K562 (cell line): ENCODE results near the gene FAM107B. TPM values are rescaled to one million over a fixed set of nuclear protein-coding genes. Genes with fewer than 3 reads are reported as not detected.

Experiments used
- ATAC-seq: fragments of 200-7000 bp; cut with Tn5 transposase; 3 replicates; pipeline ENCODE4 v1.9.1; 2020; ENCODE audit warnings: moderate library complexity
- BruUV-seq: library from RNA; stranded (reverse); fragments of 400-500 nt; replicated peaks from 2 replicates; lab custom pipeline; 2021; lab: Mats Ljungman, UMichigan
- CTCF ChIA-PET: fragments of 300-600 bp; formaldehyde crosslinking; extraction: SDS; loops from one replicate; lab custom pipeline; 2021; ENCODE audit warnings: low intra/inter-chr PET ratio; lab: Yijun Ruan, JAX
- POLR2A ChIA-PET: fragments of 300-600, 350-650 bp; sonication (Branson Sonifier 250); formaldehyde crosslinking; extraction: SDS; loops from one replicate; lab custom pipeline; 2021; ENCODE audit warnings: antibody characterized with exemption, inconsistent platforms; lab: Yijun Ruan, JAX
- DNase-seq, 4 experiments: peaks; one replicate each; pipeline versions ENCODE4 v3.0.0 to v3.0.0-alpha.2; 2011 to 2018; ENCODE audit warnings: low spot score in 3 of 4, mixed read lengths in 3 of 4; ENCODE audit errors: extremely low read depth in 1 of 4
- FAIRE-seq: peaks from 2 replicates; lab custom pipeline; 2011; peaks lifted over from hg19 to GRCh38; lab: Jason Lieb, UNC
- H2AFZ ChIP-seq: 2 replicates; pipeline ENCODE4 v1.6.0; 2011; ENCODE audit warnings: low read depth, low read length, control low read depth, inconsistent platforms
- H3K27ac ChIP-seq: fragments of 200-600 bp; 3 replicates; pipeline ENCODE4 v1.8.0; 2011; ENCODE audit warnings: low read depth, mild to moderate bottlenecking, control low read depth, inconsistent platforms, low read length, moderate library complexity, mixed read lengths; ENCODE audit errors: extremely low read depth
- H3K27me3 ChIP-seq, 2 experiments: fragments of 300-600 bp in 1 of 2; 2 replicates in 1 of 2; 3 replicates in 1 of 2; pipeline versions ENCODE4 v1.6.0 to v1.8.0; 2011; ENCODE audit warnings: inconsistent platforms in 2 of 2, low read length in 2 of 2, mild to moderate bottlenecking in 1 of 2, mixed read lengths in 1 of 2, moderate library complexity in 1 of 2; ENCODE audit not compliant: control insufficient read depth in 2 of 2, insufficient read depth in 2 of 2
- H3K36me3 ChIP-seq: fragments of 300-600 bp; 3 replicates; pipeline ENCODE4 v1.8.0; 2011; ENCODE audit warnings: mild to moderate bottlenecking, low read length, inconsistent platforms; ENCODE audit not compliant: control insufficient read depth, insufficient read depth
- H3K4me1 ChIP-seq, 2 experiments: fragments of 200-600 bp in 1 of 2; replicated peaks in 1 of 2; 2 replicates in 1 of 2; 3 replicates in 1 of 2; pipeline versions ENCODE4 v1.5.1 to v1.8.0; 2011; ENCODE audit warnings: inconsistent platforms in 2 of 2, low read length in 2 of 2, mild to moderate bottlenecking in 1 of 2, mixed read lengths in 1 of 2, moderate library complexity in 1 of 2; ENCODE audit not compliant: control insufficient read depth in 2 of 2, insufficient read depth in 2 of 2
- H3K4me2 ChIP-seq: 2 replicates; pipeline ENCODE4 v1.6.1; 2011; ENCODE audit warnings: low read length, control low read depth, inconsistent platforms, mixed read lengths; ENCODE audit not compliant: insufficient read depth
- H3K4me3 ChIP-seq: fragments of 200-600 bp; sonication (generic), shearing (Covaris generic); 2 replicates; pipeline ENCODE4 v1.5.1; 2016; ENCODE audit warnings: control low read depth, inconsistent platforms
- H3K79me2 ChIP-seq: fragments of 200-600 bp; 3 replicates; pipeline ENCODE4 v1.8.0; 2011; ENCODE audit warnings: low read length, inconsistent platforms; ENCODE audit not compliant: control insufficient read depth, insufficient read depth
- H3K9ac ChIP-seq, 2 experiments: 2 replicates each; pipeline versions ENCODE4 v1.6.0 to v1.6.1; 2011; ENCODE audit warnings: low read depth in 2 of 2, low read length in 2 of 2, control low read depth in 1 of 2, inconsistent platforms in 1 of 2, mild to moderate bottlenecking in 1 of 2, mixed read lengths in 1 of 2; ENCODE audit not compliant: insufficient read depth in 1 of 2
- H3K9me1 ChIP-seq: one replicate; pipeline ENCODE4 v1.6.0; 2011; ENCODE audit warnings: inconsistent platforms, mild to moderate bottlenecking, low read length, moderate library complexity; ENCODE audit not compliant: control insufficient read depth, insufficient read depth
- H3K9me3 ChIP-seq: replicated peaks from 2 replicates; pipeline ENCODE4 v1.5.1; 2011; ENCODE audit warnings: low read depth, low read length, inconsistent platforms; ENCODE audit not compliant: control insufficient read depth, insufficient read depth
- H4K20me1 ChIP-seq: replicated peaks from 2 replicates; pipeline ENCODE4 v1.6.1; 2011; ENCODE audit warnings: low read length, inconsistent platforms, mixed read lengths; ENCODE audit not compliant: control insufficient read depth, insufficient read depth
- DMBX1 ChIP-seq: fragments of 250-450 bp; sonication (Bioruptor Pico); IDR thresholded peaks from 2 replicates; pipeline ENCODE4 v1.8.0; 2022; ENCODE audit warnings: inconsistent platforms, mild to moderate bottlenecking, moderate library complexity, borderline replicate concordance
- DNMT1 ChIP-seq: fragments of 450-650 bp; IDR thresholded peaks from 2 replicates; pipeline ENCODE4 v1.6.1; 2016; ENCODE audit warnings: antibody characterized with exemption, mild to moderate bottlenecking
- EHMT2 ChIP-seq: fragments of 450-650 bp; IDR thresholded peaks from 2 replicates; pipeline ENCODE4 v1.6.1; 2018; ENCODE audit warnings: antibody characterized with exemption
- PTTG1 ChIP-seq: fragments of 450-650 bp; IDR thresholded peaks from 2 replicates; pipeline ENCODE4 v1.6.1; 2016; ENCODE audit warnings: low read depth, mild to moderate bottlenecking, missing genetic modification characterization, missing compliant biosample characterization
- WGBS: fragments of 100-300 bp; shearing (Covaris generic); methylation state at CpG from one replicate; pipeline ENCODE4 v1.1.6; 2016; ENCODE audit warnings: low coverage, mixed read lengths; ENCODE audit not compliant: insufficient coverage; ENCODE audit errors: missing lambda C conversion rate; 5-methylcytosine and 5-hydroxymethylcytosine counted together
- in situ Hi-C: fragments of 300-500 bp; cut with MboI; formaldehyde crosslinking; loops from 4 replicates; pipeline ENCODE4 v1.15.0; 2018; ENCODE audit warnings: inconsistent platforms, mixed read lengths
- intact Hi-C: fragments of 100-400 bp; cut with micrococcal nuclease; formaldehyde crosslinking; loops from 2 replicates; pipeline ENCODE4 v1.14.2; 2022
- polyA plus RNA-seq, 8 experiments: library from polyadenylated mRNA; depleted of rRNA in 4 of 8; stranded (reverse) in 5 of 8; unstranded in 3 of 8; fragments of >200 nt; fragmentation: Nextera tagmentation in 2 of 8; fragmentation: Illumina TruSeq in 1 of 8; extraction: Ambion mirVana in 2 of 8; extraction: Trizol in 1 of 8; gene quantifications; 2 replicates each; pipeline versions ENCODE4 v1.2.1 to v1.2.3, GENCODE V29; 2011 to 2014; ENCODE audit warnings: inconsistent platforms in 1 of 8, missing spikeins in 1 of 8
- total RNA-seq, 7 experiments: library from RNA; depleted of rRNA in 6 of 7; stranded (reverse); fragments of >200 nt in 6 of 7; fragmentation: Illumina TruSeq in 2 of 7; extraction: Trizol in 2 of 7; gene quantifications; 2 replicates each; pipeline versions ENCODE4 v1.2.1 to v1.2.3, GENCODE V29; 2011 to 2021; ENCODE audit warnings: low replicate concordance in 1 of 7
- TF ChIP-seq, protein P1 (sequence below): fragments of 450-650 bp; IDR thresholded peaks from 2 replicates; pipeline ENCODE4 v1.6.1; 2018; ENCODE audit not compliant: partially characterized antibody
- TF ChIP-seq, protein P2 (sequence below): sonication (generic); formaldehyde crosslinking; IDR thresholded peaks from 2 replicates; pipeline ENCODE4 v1.8.0; 2022; ENCODE audit warnings: mild to moderate bottlenecking, missing genetic modification reagents

Gene FAM107B
- total and polyA plus RNA-seq, 9 of the 15 experiments (the other 6 are each of a cell fraction or from before 2014, with no cell fraction given) = 0.40 to 2.8 (median 1.4) TPM

DNA sequence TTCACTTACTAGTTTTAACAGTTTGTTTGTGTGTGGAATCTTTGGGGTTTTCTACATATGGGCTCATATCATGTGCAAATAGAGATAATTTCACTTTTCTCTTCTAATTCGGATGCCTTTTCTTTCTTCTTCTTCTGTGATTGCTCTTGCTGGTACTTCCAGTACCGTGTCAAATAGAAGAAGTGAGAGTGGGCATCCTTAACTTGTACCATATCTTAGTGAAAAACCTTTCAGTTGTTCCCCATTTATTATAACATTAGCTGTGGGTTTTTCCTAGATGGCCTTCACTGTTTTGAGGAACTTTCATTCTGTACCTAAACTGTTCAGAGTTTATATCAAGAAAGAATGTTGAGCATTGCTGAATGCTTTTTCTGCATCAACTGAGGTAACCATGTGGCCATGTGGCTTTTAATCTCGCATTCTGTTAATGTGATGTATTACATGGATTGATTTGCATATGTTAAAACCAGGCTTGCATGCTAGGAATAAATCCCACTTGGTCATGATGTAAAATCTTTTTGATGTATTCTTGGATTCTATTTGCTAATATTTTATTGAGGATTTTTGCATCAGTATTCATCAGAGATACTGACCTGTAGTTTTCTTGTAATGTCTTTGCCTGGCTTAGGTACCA, 78.7 kb downstream of the FAM107B start (continued):
- TF ChIP-seq, protein P1, sequence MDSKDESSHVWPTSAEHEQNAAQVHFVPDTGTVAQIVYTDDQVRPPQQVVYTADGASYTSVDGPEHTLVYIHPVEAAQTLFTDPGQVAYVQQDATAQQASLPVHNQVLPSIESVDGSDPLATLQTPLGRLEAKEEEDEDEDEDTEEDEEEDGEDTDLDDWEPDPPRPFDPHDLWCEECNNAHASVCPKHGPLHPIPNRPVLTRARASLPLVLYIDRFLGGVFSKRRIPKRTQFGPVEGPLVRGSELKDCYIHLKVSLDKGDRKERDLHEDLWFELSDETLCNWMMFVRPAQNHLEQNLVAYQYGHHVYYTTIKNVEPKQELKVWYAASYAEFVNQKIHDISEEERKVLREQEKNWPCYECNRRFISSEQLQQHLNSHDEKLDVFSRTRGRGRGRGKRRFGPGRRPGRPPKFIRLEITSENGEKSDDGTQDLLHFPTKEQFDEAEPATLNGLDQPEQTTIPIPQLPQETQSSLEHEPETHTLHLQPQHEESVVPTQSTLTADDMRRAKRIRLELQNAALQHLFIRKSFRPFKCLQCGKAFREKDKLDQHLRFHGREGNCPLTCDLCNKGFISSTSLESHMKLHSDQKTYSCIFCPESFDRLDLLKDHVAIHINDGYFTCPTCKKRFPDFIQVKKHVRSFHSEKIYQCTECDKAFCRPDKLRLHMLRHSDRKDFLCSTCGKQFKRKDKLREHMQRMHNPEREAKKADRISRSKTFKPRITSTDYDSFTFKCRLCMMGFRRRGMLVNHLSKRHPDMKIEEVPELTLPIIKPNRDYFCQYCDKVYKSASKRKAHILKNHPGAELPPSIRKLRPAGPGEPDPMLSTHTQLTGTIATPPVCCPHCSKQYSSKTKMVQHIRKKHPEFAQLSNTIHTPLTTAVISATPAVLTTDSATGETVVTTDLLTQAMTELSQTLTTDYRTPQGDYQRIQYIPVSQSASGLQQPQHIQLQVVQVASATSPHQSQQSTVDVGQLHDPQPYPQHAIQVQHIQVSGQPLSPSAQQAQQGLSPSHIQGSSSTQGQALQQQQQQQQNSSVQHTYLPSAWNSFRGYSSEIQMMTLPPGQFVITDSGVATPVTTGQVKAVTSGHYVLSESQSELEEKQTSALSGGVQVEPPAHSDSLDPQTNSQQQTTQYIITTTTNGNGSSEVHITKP = no peak
- TF ChIP-seq EHMT2 (no peak), DNMT1 (no peak)
- TF ChIP-seq, all 486 proteins: peak for 0

DNA sequence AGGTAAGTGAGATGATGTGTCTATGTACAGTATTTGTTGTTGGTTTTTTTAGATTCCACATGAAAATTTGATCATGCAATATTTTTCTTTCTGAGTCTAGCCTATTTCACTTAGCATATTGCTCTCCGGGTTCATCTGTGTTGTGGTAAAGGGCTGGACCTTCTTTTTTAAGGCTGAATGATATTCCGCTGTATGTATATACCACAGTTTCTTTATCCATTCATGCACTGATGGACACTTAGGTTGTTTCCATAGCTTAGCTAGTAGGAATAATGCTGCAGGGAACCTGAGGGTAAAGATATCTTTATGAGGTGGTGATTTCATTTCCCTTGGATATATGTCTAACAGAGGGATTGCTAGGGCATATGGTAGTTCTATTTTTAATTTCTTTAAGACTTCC, 80.8 kb downstream of the FAM107B start:
- POLR2A ChIA-PET = no interaction called here
- ATAC-seq = no peak

More for the DNA sequence above, 80.8 kb downstream of the FAM107B start:
- H3K4me1 ChIP-seq = no peaks in the 10 kb centered on the region
- TF ChIP-seq DMBX1 = no peak
- TF ChIP-seq PTTG1 (tag) = no peak
- TF ChIP-seq, protein P2, sequence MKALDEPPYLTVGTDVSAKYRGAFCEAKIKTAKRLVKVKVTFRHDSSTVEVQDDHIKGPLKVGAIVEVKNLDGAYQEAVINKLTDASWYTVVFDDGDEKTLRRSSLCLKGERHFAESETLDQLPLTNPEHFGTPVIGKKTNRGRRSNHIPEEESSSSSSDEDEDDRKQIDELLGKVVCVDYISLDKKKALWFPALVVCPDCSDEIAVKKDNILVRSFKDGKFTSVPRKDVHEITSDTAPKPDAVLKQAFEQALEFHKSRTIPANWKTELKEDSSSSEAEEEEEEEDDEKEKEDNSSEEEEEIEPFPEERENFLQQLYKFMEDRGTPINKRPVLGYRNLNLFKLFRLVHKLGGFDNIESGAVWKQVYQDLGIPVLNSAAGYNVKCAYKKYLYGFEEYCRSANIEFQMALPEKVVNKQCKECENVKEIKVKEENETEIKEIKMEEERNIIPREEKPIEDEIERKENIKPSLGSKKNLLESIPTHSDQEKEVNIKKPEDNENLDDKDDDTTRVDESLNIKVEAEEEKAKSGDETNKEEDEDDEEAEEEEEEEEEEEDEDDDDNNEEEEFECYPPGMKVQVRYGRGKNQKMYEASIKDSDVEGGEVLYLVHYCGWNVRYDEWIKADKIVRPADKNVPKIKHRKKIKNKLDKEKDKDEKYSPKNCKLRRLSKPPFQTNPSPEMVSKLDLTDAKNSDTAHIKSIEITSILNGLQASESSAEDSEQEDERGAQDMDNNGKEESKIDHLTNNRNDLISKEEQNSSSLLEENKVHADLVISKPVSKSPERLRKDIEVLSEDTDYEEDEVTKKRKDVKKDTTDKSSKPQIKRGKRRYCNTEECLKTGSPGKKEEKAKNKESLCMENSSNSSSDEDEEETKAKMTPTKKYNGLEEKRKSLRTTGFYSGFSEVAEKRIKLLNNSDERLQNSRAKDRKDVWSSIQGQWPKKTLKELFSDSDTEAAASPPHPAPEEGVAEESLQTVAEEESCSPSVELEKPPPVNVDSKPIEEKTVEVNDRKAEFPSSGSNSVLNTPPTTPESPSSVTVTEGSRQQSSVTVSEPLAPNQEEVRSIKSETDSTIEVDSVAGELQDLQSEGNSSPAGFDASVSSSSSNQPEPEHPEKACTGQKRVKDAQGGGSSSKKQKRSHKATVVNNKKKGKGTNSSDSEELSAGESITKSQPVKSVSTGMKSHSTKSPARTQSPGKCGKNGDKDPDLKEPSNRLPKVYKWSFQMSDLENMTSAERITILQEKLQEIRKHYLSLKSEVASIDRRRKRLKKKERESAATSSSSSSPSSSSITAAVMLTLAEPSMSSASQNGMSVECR (CRISPR knock-in tag) = no peak
- no peak overlapping the region for H3K9ac ChIP-seq
- no peaks in the 10 kb centered on the region for H3K9me1 ChIP-seq
- H3K27me3 ChIP-seq = peaks cover 19 to 28% of the 10 kb centered on the region in 2 experiments; a peak in 4 of 5 replicates
- no peaks in the 10 kb centered on the region for H4K20me1 ChIP-seq
- 0% methylated on average over 2 of the region's 2 CpGs for whole genome bisulfite sequencing
- H3K9me3 ChIP-seq = no peaks in the 10 kb centered on the region
- DNase-seq = no peak
- no TSS peak for BruUV-seq
- no peaks in the 10 kb centered on the region for H3K79me2 ChIP-seq
- in situ Hi-C loops = no loop called here
- no peak overlapping the region for H3K4me3 ChIP-seq
- no peak for FAIRE-seq
- no peak overlapping the region for H3K27ac ChIP-seq
- H3K36me3 ChIP-seq = no peaks in the 10 kb centered on the region
- H2AFZ ChIP-seq = no peak overlapping the region
- no peak overlapping the region for H3K4me2 ChIP-seq
- intact Hi-C loops = no loop called here
- CTCF ChIA-PET = no interaction called here
